Measurements from ENCODE around the gene ZNF512B.
"Not testable (repeated sequence)": the region's sequence is repeated elsewhere in the genome, so short reads cannot be mapped to it uniquely, and the experiment has no call there.

Gene ZNF512B

DNA sequence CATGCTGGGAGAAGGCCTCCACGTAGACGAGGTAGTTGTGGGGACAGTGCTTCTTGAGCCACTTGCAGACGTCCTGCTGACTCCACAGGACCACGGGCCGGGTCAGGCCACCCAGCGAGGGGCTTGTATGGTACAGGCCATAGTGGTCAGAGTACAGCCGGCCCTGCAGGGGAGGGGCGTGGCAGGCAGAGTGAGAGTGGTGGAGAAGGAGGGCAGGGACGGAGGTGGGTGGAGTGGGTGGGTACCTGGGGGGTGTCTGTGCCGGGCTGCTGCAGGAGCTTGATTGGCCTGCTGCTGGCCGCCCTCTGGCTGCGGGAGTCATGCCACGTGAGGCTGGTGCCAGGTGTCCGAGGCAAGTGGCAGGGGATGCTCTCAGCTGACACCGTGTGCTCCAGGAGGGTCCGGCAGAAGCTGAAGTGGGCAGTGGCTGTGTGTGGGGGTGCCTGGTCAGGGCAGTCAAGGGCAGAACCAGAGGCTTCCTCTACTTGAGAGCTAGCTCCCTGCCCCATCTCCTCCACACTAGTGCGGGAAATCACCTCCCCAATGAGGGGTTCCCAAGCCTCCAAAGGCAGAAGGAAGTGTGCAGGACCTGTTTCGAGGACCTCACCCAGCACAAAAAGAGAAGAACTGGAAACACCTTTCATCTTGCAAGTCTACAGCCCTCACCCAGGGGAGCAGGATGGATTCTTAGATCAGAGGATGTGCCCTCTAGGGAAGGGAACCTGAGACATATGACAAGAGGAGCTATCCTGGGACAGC lies 7.4 kb upstream of the ZNF512B start:
- peak overlapping the region; percentile 33 for H3K4me2 ChIP-seq (ENCODE audit: low read length)
- H3K9me3 ChIP-seq (replicated peaks; ENCODE audit: low read length) = no peaks in the 10 kb centered on the region
- H3K4me3 ChIP-seq (ENCODE audit: low read length) = no peak overlapping the region
- H3K27me3 ChIP-seq (ENCODE audit: control insufficient read depth, insufficient read depth, low read length) = no peaks in the 10 kb centered on the region
- no peak overlapping the region for H3K9ac ChIP-seq (ENCODE audit: low read depth, low read length)
- no peaks in the 10 kb centered on the region for H3K36me3 ChIP-seq (ENCODE audit: insufficient read depth, low read length)
- peaks cover 35% of the 10 kb centered on the region for H3K4me1 ChIP-seq (ENCODE audit: control insufficient read depth, insufficient read depth, low read length)

DNA sequence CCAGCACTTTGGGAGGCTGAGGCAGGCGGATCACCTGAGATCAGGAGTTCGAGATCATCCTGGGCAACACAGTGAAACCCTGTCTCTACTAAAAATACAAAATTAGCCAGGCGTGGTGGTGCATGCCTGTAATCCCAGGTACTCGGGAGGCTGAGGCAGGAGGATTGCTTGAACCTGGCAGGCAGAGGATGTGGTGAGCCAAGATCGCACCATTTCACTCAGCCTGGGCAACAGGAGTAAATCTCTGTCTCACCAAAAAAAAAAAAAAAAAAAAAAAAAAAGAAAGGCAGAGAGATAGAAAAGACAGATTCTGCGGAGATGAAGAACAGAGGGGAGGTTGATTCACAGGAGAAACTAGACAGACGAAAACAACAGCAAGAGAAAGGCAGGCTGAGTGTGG lies 6.8 kb upstream of the ZNF512B start:
- H3K4me1 ChIP-seq (ENCODE audit: control insufficient read depth, insufficient read depth, low read length) = peaks cover 30% of the 10 kb centered on the region
- not testable (repeated sequence) for H3K4me3 ChIP-seq (ENCODE audit: low read length); H3K9ac ChIP-seq (ENCODE audit: low read depth, low read length); H3K9me3 ChIP-seq (replicated peaks; ENCODE audit: low read length); H3K27me3 ChIP-seq (ENCODE audit: control insufficient read depth, insufficient read depth, low read length); H3K36me3 ChIP-seq (ENCODE audit: insufficient read depth, low read length); H3K4me2 ChIP-seq (ENCODE audit: low read length)

DNA sequence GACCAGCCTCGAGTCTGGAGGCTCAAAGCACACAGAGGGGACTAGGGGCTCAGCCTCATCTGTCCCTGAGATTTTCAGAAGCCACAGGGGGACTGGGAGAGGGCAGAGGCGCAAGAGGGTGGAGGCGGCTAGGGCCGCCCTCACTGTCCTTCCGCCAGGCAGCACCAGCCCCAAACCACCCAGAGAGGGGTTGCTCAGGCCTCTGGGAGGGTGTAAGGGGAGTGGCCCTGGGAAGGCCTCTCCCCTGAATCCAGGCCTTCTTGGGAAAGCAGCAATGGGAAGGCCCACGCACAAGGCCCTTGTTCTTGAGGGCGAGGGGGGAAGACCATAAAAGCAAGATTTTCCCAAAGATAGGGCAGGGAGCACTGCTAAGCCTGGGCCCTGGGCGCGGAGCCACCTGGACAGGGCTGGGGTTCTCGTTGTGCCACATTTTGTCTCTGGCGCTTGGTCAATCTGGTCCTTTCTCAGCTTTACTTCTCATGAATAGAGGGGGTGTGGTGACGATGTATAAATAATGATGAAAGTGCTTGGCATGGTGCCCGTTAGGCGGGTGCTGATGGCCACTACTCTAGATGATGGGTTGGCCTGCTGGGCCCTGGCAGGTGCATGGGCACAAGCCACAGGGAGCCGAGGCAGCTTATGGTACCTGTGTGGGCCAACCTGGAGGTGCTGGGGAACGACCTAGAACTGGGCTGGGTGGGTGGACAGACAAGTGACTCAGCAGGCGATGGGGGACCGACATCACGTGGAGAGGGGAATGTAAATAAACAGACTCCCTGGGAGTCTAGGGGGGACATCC lies 4.9 kb upstream of the ZNF512B start:
- Histone ChIP-seq H3K4me2 (ENCODE audit: low read length) (no peak overlapping the region), H3K36me3 (ENCODE audit: insufficient read depth, low read length) (no peaks in the 10 kb centered on the region), H3K27me3 (ENCODE audit: control insufficient read depth, insufficient read depth, low read length) (no peaks in the 10 kb centered on the region), H3K4me1 (ENCODE audit: control insufficient read depth, insufficient read depth, low read length) (peaks cover 26% of the 10 kb centered on the region), H3K4me3 (ENCODE audit: low read length) (no peak overlapping the region), H3K9ac (ENCODE audit: low read depth, low read length) (no peak overlapping the region), H3K9me3 (replicated peaks; ENCODE audit: low read length) (no peaks in the 10 kb centered on the region)

DNA sequence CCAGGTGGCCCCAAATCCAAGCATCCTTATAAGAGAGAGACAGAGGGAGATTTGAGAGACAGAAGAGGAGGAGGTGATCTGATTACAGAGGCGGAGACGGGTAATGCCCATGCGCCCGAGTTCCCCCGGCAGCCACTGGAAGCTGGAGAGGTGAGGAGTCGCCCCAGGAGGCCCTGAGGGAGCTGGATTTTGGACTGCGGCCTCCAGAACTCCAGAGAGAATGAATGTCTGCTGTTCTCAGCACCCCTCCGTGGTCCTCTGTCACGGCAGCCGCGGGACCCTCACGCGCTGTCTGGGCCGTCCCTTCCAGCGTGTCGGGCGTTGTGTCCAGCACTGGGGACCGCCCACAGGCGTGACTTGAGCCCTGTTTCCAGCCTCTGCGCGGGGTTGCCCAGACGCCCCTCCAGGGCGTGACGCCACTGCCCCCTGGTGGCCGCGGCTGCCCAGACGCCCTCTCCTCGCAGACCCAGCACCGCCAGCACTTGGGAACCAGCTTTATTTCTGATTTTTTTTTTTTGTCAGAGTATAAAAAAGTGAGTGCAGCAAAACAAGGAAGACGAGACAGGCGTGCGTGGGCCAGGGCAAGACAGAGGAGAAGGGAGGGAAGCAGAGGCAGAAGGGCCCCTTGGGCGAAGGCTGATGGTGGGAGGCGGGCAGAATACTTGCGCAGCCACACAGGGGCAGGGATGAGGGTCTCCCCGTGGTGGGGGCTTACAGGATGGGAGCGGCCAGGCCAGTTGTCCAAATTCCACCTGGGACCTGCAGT lies 4.1 kb upstream of the ZNF512B start:
- peak overlapping the region; percentile 72 for H3K9ac ChIP-seq (ENCODE audit: low read depth, low read length)
- peak overlapping the region; percentile 99 for H3K4me2 ChIP-seq (ENCODE audit: low read length)
- no peaks in the 10 kb centered on the region for H3K27me3 ChIP-seq (ENCODE audit: control insufficient read depth, insufficient read depth, low read length)
- H3K36me3 ChIP-seq (ENCODE audit: insufficient read depth, low read length) = no peaks in the 10 kb centered on the region
- H3K4me1 ChIP-seq (ENCODE audit: control insufficient read depth, insufficient read depth, low read length) = peaks cover 24% of the 10 kb centered on the region
- H3K4me3 ChIP-seq (ENCODE audit: low read length) = peak overlapping the region; percentile 80
- no peaks in the 10 kb centered on the region for H3K9me3 ChIP-seq (replicated peaks; ENCODE audit: low read length)

DNA sequence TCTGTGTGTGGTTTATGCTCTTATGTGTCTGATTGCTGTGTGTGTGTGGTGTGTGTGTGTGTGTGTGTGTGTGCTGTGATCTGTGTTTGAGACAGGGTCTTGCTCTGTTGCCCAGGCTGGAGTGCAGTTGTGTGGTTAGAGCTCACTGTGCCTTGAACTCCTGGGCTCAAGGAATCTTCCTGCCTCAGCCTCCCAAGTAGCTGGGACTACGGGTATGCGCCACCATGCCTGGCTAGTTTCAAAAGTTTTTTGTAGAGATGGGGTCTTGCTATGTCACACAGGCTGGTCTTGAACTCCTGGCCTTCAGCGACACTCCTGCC lies 3.4 kb upstream of the ZNF512B start:
- H3K4me2 ChIP-seq (ENCODE audit: low read length) = no peak overlapping the region
- no peak overlapping the region for H3K4me3 ChIP-seq (ENCODE audit: low read length)
- H3K9ac ChIP-seq (ENCODE audit: low read depth, low read length) = peak overlapping the region; percentile 72

DNA sequence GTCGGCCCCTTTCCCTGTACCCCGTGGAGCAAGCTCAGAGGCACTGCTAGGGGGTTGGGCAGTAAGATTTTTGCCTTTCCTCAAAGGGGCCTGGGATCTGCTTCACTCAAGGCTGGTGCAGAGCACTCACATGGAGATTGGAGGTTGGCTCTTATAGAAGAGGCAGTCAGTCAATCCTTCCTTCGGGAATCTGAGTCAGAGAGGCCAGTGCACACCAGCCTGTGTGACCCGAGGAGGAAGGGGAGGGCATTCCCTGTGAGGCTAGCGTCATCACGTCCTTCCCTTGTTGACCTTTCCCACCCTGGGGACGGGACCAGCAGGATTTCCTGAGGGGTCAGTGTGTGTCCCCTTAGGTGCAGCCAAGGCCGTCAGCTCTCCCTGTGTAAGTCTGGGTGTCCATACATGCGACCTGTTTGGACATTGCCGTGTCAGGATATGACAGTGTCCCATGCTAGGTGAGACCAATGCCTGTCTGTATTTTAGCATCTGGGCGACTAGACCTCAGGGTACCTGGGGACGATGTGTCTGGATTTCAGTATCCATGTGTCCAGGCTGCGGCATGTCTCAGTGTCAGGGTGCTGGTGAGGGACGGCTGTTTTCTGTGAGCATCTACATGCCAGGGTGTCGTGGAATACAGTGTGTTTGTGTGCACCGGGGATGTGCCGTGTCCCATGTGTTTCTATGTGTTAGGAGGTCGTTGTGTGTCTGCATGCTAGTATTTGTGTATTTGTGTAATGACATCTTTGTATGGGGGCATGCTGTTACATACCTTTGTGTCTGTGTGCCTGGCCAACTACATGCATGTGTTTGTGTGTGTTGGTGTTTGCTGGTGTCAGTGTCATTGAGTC lies 2.8 kb upstream of the ZNF512B start:
- H3K9ac ChIP-seq (ENCODE audit: low read depth, low read length) = no peak overlapping the region
- no peak overlapping the region for H3K4me3 ChIP-seq (ENCODE audit: low read length)
- peaks cover 17% of the 10 kb centered on the region for H3K4me1 ChIP-seq (ENCODE audit: control insufficient read depth, insufficient read depth, low read length)
- no peaks in the 10 kb centered on the region for H3K9me3 ChIP-seq (replicated peaks; ENCODE audit: low read length)
- H3K4me2 ChIP-seq (ENCODE audit: low read length) = no peak overlapping the region
- peaks cover 1% of the 10 kb centered on the region for H3K36me3 ChIP-seq (ENCODE audit: insufficient read depth, low read length)
- H3K27me3 ChIP-seq (ENCODE audit: control insufficient read depth, insufficient read depth, low read length) = no peaks in the 10 kb centered on the region

More for the DNA sequence above, 3.4 kb upstream of the ZNF512B start:
- Histone ChIP-seq H3K4me1 (ENCODE audit: control insufficient read depth, insufficient read depth, low read length) (peaks cover 22% of the 10 kb centered on the region), H3K9me3 (replicated peaks; ENCODE audit: low read length) (no peaks in the 10 kb centered on the region), H3K27me3 (ENCODE audit: control insufficient read depth, insufficient read depth, low read length) (no peaks in the 10 kb centered on the region), H3K36me3 (ENCODE audit: insufficient read depth, low read length) (no peaks in the 10 kb centered on the region)

DNA sequence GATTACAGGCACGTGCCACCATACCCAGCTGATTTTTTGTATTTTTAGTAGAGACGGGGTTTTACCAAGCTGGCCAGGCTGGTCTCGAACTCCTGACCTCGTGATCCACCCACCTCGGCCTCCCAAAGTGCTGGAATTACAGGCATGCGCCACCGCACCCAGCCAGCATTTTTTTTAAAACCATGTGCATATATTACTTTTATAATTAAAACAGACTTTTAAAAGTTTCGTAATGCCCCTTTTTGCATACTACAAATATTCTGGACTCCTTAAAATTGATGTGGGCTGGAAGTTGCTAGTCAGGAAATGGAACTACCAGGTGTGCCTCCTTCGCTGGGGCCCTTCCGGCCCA lies 2.2 kb upstream of the ZNF512B start:
- peaks cover 14% of the 10 kb centered on the region for H3K4me1 ChIP-seq (ENCODE audit: control insufficient read depth, insufficient read depth, low read length)
- H3K4me3 ChIP-seq (ENCODE audit: low read length); H3K4me2 ChIP-seq (ENCODE audit: low read length): not testable (repeated sequence)

DNA sequence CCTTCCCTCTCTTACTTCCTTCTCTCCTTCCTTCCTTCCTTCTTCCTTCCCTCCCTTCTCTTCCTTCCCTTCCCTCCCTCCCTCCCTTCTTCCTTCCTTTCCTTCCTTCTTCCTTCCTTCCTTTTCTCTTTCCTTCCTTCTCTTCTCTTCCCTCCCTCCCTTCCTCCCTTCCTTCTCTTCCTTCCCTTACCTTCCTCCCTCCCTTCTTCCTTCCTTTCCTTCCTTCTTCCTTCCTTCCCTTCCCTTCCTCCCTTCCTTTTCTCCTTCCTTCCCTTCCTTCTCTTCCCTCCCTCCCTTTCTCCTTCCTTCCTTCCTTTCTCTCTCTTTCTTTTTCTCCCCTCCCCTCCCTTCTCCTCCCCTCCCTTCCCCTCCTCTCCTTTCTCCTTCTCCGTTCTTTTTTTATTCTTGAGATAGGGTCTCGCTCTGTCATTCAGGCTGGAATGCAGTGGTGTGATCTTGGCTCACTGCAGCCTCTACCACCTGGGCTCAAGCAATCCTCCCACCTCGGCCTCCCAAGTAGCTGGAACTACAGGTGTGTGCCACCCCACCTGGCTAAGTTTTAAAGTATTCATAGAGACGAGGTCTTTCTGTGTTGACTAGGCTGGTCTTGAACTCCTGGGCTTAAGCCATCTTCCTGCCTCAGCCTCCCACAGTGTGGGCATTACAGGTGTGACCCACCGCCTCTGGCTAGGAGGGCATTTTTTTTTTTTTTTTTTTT lies 1.1 kb upstream of the ZNF512B start:
- Histone ChIP-seq H3K4me3 (ENCODE audit: low read length) (peak overlapping the region; percentile 79), H3K9me3 (replicated peaks; ENCODE audit: low read length) (no peaks in the 10 kb centered on the region), H3K9ac (ENCODE audit: low read depth, low read length) (no peak overlapping the region), H3K27me3 (ENCODE audit: control insufficient read depth, insufficient read depth, low read length) (no peaks in the 10 kb centered on the region), H3K4me1 (ENCODE audit: control insufficient read depth, insufficient read depth, low read length) (peaks cover 14% of the 10 kb centered on the region), H3K36me3 (ENCODE audit: insufficient read depth, low read length) (peaks cover 17% of the 10 kb centered on the region), H3K4me2 (ENCODE audit: low read length) (no peak overlapping the region)

More for the DNA sequence above, 2.2 kb upstream of the ZNF512B start:
- H3K27me3 ChIP-seq (ENCODE audit: control insufficient read depth, insufficient read depth, low read length); H3K9me3 ChIP-seq (replicated peaks; ENCODE audit: low read length); H3K9ac ChIP-seq (ENCODE audit: low read depth, low read length); H3K36me3 ChIP-seq (ENCODE audit: insufficient read depth, low read length): not testable (repeated sequence)

DNA sequence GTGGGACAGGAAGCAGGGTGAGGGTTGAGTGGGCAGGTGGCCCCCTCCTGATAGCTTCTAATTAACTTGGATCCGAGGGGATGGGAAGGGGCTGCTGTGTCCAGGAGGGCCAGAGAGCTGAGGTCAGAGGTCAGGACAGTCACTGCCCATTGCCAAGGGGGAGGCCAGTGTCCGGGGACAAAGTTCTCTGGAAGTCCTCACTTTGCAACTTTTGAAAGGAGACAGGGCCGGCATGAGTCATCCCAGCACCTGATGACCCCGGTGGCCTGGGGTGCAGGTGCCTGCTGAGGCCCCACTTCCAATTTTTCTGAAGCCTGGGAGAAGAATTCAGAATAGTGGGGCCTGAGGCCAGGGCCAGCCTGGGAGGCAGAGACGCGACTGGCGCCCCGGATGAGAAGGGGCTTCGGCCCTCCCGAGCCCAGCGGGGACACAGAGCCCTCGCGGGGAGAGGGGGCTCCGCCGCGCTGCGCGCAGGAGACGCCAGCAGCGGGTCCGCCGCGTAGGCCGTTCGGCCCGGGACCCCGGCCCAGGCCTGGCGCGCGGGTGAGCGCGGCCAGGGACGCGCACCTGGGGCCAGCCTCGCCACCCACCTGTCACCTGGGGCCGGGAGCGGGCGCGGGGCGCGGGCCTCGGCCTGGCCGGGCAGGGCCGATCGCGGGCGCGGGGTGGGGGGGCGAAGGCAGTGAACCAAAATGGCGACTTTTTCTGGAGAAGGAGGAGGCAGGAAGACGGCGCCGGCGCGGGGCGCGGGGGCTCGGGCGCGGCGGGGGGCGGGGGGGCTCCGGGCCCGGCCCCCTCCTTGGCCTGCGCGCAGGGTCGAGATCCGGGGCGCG lies 586 bp downstream of the ZNF512B start:
- Histone ChIP-seq H3K4me3 (ENCODE audit: low read length) (peak overlapping the region; percentile 88), H3K4me1 (ENCODE audit: control insufficient read depth, insufficient read depth, low read length) (peaks cover 14% of the 10 kb centered on the region), H3K36me3 (ENCODE audit: insufficient read depth, low read length) (peaks cover 17% of the 10 kb centered on the region), H3K27me3 (ENCODE audit: control insufficient read depth, insufficient read depth, low read length) (no peaks in the 10 kb centered on the region), H3K9me3 (replicated peaks; ENCODE audit: low read length) (no peaks in the 10 kb centered on the region), H3K4me2 (ENCODE audit: low read length) (peak overlapping the region; percentile 94), H3K9ac (ENCODE audit: low read depth, low read length) (peak overlapping the region; percentile 92)
